ENCODE measurements around the gene TACR2.

GRCh38 chr10:69404786-69405185 lies 11.9 kb downstream of the TACR2 start:
- TF ChIP-seq CTCF (conservative IDR thresholded peaks at IDR 0.05) (no peak), ZFX (IDR thresholded peaks at IDR 0.05) (no peak)

All from C4-2B (cell line).